GM19099 (cell line): ENCODE results near the gene SLC5A8.

Experiments
- POLR2A ChIP-seq: IDR thresholded peaks from 3 replicates; pipeline ENCODE4 v1.6.1; 2011; ENCODE audit warnings: low read depth; ENCODE audit not compliant: insufficient read length; ENCODE audit errors: extremely low read depth

Gene SLC5A8

GRCh38 chr12:101209319-101210302 lies at the start of gene SLC5A8:
Gene SLC5A8 (minus strand): TSS chr12:101210238. CDS start chr12:101209848, 390 bp downstream.
- TF ChIP-seq POLR2A, result no peak

- TF ChIP-seq POLR2A, result no peak
Measured at GRCh38 chr12:101257357-101257756, 47.3 kb upstream of the SLC5A8 start.

- TF ChIP-seq POLR2A, result no peak
Measured at GRCh38 chr12:101256266-101256665, 46.2 kb upstream of the SLC5A8 start.

GRCh38 chr12:101243616-101244015 lies 33.6 kb upstream of the SLC5A8 start:
- TF ChIP-seq POLR2A, result no peak

GRCh38 chr12:101243074-101243473 lies 33.0 kb upstream of the SLC5A8 start:
- TF ChIP-seq POLR2A, result no peak

GRCh38 chr12:101238800-101239329 lies 28.8 kb upstream of the SLC5A8 start:
- TF ChIP-seq POLR2A, result no peak

- TF ChIP-seq POLR2A, result no peak
Measured at GRCh38 chr12:101238306-101238705, 28.3 kb upstream of the SLC5A8 start.

- no peak for TF ChIP-seq POLR2A
Measured at GRCh38 chr12:101235686-101236085, 25.6 kb upstream of the SLC5A8 start.

- no peak for TF ChIP-seq POLR2A
Measured at GRCh38 chr12:101231636-101232035, 21.6 kb upstream of the SLC5A8 start.

GRCh38 chr12:101230547-101230946 lies 20.5 kb upstream of the SLC5A8 start:
- no peak for TF ChIP-seq POLR2A

GRCh38 chr12:101229841-101230241 lies 19.8 kb upstream of the SLC5A8 start:
- TF ChIP-seq POLR2A, result no peak

GRCh38 chr12:101221301-101221700 lies 11.3 kb upstream of the SLC5A8 start:
- TF ChIP-seq POLR2A, result no peak

GRCh38 chr12:101216810-101217209 lies 6.8 kb upstream of the SLC5A8 start:
- TF ChIP-seq POLR2A, result no peak

GRCh38 chr12:101207086-101207780 lies 2.8 kb downstream of the SLC5A8 start:
- TF ChIP-seq POLR2A, result no peak

- TF ChIP-seq POLR2A, result no peak
Measured at GRCh38 chr12:101204602-101205304, 5.3 kb downstream of the SLC5A8 start.

GRCh38 chr12:101200824-101201223 lies 9.2 kb downstream of the SLC5A8 start:
- TF ChIP-seq POLR2A, result no peak

GRCh38 chr12:101200145-101200544 lies 9.9 kb downstream of the SLC5A8 start:
- no peak for TF ChIP-seq POLR2A
